ENCODE data around the gene CSNK1A1. TPM values are rescaled to one million over a fixed set of nuclear protein-coding genes. Genes with fewer than 3 reads are reported as not detected.

Gene CSNK1A1
- total RNA-seq, 6 experiments from 2014 or later, result 266 to 336 (median 310) TPM

GRCh38 chr5:149549461-149550267, 1.6 kb downstream of the CSNK1A1 start:
- peak overlapping the region; percentile 100 for H3K27ac Mint-ChIP-seq
- H3K4me3 Mint-ChIP-seq, result peak overlapping the region; percentile 100
- peaks cover 40% of the 10 kb centered on the region for H3K4me1 Mint-ChIP-seq (ENCODE audit: low read depth)
- peaks cover 47% of the 10 kb centered on the region for H3K36me3 Mint-ChIP-seq (ENCODE audit: low read depth)
- TF ChIP-seq, protein P1, sequence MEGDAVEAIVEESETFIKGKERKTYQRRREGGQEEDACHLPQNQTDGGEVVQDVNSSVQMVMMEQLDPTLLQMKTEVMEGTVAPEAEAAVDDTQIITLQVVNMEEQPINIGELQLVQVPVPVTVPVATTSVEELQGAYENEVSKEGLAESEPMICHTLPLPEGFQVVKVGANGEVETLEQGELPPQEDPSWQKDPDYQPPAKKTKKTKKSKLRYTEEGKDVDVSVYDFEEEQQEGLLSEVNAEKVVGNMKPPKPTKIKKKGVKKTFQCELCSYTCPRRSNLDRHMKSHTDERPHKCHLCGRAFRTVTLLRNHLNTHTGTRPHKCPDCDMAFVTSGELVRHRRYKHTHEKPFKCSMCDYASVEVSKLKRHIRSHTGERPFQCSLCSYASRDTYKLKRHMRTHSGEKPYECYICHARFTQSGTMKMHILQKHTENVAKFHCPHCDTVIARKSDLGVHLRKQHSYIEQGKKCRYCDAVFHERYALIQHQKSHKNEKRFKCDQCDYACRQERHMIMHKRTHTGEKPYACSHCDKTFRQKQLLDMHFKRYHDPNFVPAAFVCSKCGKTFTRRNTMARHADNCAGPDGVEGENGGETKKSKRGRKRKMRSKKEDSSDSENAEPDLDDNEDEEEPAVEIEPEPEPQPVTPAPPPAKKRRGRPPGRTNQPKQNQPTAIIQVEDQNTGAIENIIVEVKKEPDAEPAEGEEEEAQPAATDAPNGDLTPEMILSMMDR (IDR thresholded peaks at IDR 0.05), result no peak
- H3K27me3 Mint-ChIP-seq (ENCODE audit: insufficient read depth), result peaks cover 6% of the 10 kb centered on the region
- H3K9me3 Mint-ChIP-seq, result peaks cover 8% of the 10 kb centered on the region; the same call in 1 of the 2 replicates
- DNase-seq, result peak; percentile 58

GRCh38 chr5:149546974-149547373, 4.3 kb downstream of the CSNK1A1 start:
- Mint-ChIP-seq H3K36me3 (ENCODE audit: low read depth) (peaks cover 57% of the 10 kb centered on the region), H3K27me3 (ENCODE audit: insufficient read depth) (peaks cover 6% of the 10 kb centered on the region), H3K27ac (peak overlapping the region; percentile 68), H3K4me1 (ENCODE audit: low read depth) (peaks cover 57% of the 10 kb centered on the region), H3K4me3 (peak overlapping the region; percentile 81), H3K9me3 (peaks cover 8% of the 10 kb centered on the region; the same call in 1 of the 2 replicates)
- DNase-seq, result no peak
- TF ChIP-seq, protein P1 (IDR thresholded peaks at IDR 0.05), result no peak

DNA sequence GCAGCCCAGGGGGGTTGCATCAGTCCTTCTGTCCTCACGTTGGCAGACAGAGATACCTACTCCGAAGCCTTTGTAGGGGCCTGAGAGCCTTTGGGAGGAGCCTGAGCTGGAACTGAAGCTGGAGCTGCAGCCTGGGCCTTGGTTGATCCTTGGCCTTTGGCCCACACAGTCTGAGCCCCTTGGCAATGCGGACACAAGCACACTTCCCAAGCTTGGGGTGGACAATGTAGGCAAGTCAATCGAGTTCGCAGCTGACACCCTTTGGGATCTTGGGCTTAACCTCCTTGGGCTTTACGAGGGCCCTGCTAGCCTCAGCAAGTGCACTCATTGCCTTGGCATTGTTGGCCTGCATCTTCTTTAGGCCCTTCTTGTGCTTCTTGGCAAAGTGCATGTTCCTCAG, 5.9 kb downstream of the CSNK1A1 start:
- TF ChIP-seq, protein P1 (IDR thresholded peaks at IDR 0.05), result no peak
- Mint-ChIP-seq H3K4me3 (no peak overlapping the region; the same call in 1 of the 2 replicates), H3K36me3 (ENCODE audit: low read depth) (peaks cover 53% of the 10 kb centered on the region), H3K27ac (peak overlapping the region; percentile 38; the same call in 1 of the 2 replicates), H3K27me3 (ENCODE audit: insufficient read depth) (peaks cover 3% of the 10 kb centered on the region), H3K4me1 (ENCODE audit: low read depth) (peaks cover 66% of the 10 kb centered on the region), H3K9me3 (peaks cover 3% of the 10 kb centered on the region; the same call in 1 of the 2 replicates)
- no peak for DNase-seq

GRCh38 chr5:149544028-149544420, 7.2 kb downstream of the CSNK1A1 start:
- Mint-ChIP-seq H3K4me1 (ENCODE audit: low read depth) (peaks cover 74% of the 10 kb centered on the region), H3K27ac (peak overlapping the region; percentile 62; the same call in 1 of the 2 replicates), H3K9me3 (no peaks in the 10 kb centered on the region), H3K36me3 (ENCODE audit: low read depth) (peaks cover 39% of the 10 kb centered on the region), H3K4me3 (no peak overlapping the region), H3K27me3 (ENCODE audit: insufficient read depth) (peaks cover 3% of the 10 kb centered on the region; the same call in 1 of the 2 replicates)
- DNase-seq, result no peak
- TF ChIP-seq, protein P1 (IDR thresholded peaks at IDR 0.05), result no peak

GRCh38 chr5:149543361-149544027, 7.7 kb downstream of the CSNK1A1 start:
- peaks cover 70% of the 10 kb centered on the region for H3K4me1 Mint-ChIP-seq (ENCODE audit: low read depth)
- peak overlapping the region; percentile 9; the same call in 1 of the 2 replicates for H3K4me3 Mint-ChIP-seq
- TF ChIP-seq, protein P1 (IDR thresholded peaks at IDR 0.05), result no peak
- peak overlapping the region; percentile 62 for H3K27ac Mint-ChIP-seq
- H3K27me3 Mint-ChIP-seq (ENCODE audit: insufficient read depth), result peaks cover 3% of the 10 kb centered on the region; the same call in 1 of the 2 replicates
- DNase-seq, result no peak
- no peaks in the 10 kb centered on the region for H3K9me3 Mint-ChIP-seq
- peaks cover 36% of the 10 kb centered on the region for H3K36me3 Mint-ChIP-seq (ENCODE audit: low read depth)

Measured in HFFc6 (cell line).